Right kidney (tissue), 1 donor: ENCODE results near the gene NR6A1.

Experiments
- DNase-seq: peaks from one replicate; pipeline ENCODE4 v3.0.0-alpha.2; 2016

Gene NR6A1

GRCh38 chr9:124574534-124575375, 196.4 kb downstream of the NR6A1 start:
- DNase-seq, result no peak

DNA sequence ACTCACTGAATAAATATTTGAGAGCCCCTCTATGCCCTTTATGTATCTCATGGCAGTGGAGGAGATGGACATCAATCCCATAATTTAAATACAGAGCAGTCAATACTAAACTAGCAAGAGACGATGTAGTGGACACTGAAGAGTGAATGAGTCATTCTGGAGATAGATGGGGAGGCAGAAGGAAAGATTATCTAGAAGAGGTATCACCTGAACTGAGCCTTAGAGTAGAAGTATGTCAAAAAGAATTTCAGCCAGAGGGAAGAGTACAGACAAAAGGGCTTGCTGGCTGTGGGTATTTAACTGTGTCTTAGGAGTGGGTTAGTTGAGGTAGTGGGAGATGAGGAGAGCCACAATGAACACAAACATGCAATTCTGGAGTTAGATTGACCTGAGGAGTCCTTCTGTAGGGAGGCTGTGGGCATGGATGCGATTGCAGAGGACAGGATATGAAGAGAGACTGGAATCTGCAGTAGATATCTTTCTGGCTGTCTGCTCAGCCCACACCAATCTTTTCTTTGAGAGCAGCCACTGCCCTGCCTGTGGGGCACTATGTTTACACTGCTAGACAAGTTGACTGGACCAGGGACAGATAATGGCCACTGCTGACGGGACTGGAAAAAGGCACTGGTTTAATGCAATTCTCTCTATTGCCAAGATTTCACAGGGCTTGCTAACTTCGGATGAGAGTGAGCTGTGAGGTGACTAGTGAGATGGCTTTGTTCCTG, 200.0 kb downstream of the NR6A1 start:
- DNase-seq, result no peak

- DNase-seq, result no peak
Observed at GRCh38 chr9:124569942-124570341, 201.2 kb downstream of the NR6A1 start.

DNA sequence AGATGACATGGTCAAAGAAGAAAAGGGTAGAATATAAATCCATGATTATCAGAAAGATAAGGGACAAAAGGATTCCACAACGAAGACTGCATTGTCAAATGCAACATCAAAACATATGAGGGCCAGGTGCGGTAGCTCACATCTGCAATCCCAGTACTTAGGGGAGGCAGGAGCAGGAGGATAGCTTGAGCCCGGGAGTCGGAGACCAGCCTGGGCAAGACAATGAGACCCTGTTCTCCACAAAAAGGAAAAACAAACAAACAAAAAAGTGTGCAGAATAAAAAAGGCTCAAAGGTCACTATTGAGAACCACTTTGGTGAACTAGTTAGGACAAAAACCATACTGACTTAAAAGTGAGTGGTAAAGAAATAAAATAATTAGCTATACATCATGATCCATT, 203.7 kb downstream of the NR6A1 start:
- no peak for DNase-seq

- DNase-seq, result no peak
Observed at GRCh38 chr9:124562328-124562727, 208.8 kb downstream of the NR6A1 start.

GRCh38 chr9:124559871-124560270, 211.2 kb downstream of the NR6A1 start:
- no peak for DNase-seq

GRCh38 chr9:124558777-124559470, 212.2 kb downstream of the NR6A1 start:
- DNase-seq, result no peak

- no peak for DNase-seq
Observed at GRCh38 chr9:124557895-124558294, 213.2 kb downstream of the NR6A1 start.

- DNase-seq, result no peak
Observed at GRCh38 chr9:124555043-124555442, 216.1 kb downstream of the NR6A1 start.

- no peak for DNase-seq
Observed at GRCh38 chr9:124553738-124554137, 217.4 kb downstream of the NR6A1 start.

DNA sequence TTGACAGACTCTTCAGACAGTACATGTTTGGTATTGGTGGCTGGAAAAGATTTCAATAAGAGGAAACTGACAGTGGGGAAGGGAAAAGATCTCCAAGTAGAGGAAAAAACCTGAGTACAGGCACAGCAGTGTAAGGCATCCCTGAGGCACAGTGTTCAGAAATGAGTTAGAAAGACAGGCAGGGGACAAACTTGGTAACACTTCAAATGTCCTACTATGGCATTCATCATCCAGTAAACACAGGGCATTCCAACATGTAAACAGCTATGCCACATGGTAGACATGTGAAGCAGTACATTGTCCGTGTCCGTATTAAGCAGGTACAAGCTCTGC, 218.9 kb downstream of the NR6A1 start:
- no peak for DNase-seq

GRCh38 chr9:124551472-124552272, 219.4 kb downstream of the NR6A1 start:
- peak; percentile 31 for DNase-seq

GRCh38 chr9:124550072-124550471, 221.0 kb downstream of the NR6A1 start:
- DNase-seq, result no peak

- no peak for DNase-seq
Observed at GRCh38 chr9:124549016-124549415, 222.1 kb downstream of the NR6A1 start.

- DNase-seq, result no peak
Observed at GRCh38 chr9:124544535-124544934, 226.6 kb downstream of the NR6A1 start.

DNA sequence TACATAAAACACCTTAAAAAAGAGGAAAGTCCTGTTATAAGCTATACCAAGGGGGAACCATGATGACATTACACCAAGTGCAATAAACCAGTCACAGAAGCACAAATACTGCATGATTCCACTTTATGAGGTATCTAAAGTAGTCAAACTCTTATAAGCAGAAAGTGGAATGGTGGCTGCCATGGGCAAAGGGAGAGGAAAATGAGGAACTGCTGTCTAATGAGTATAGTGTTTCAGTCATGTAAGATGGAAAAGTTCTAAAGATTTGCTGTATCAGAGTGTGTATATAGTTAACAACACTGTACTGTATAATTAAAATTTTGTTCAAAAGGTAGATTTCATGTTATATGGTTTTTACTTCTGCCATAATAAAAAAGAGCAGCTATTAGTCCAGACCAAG, 229.3 kb downstream of the NR6A1 start:
- DNase-seq, result no peak

DNA sequence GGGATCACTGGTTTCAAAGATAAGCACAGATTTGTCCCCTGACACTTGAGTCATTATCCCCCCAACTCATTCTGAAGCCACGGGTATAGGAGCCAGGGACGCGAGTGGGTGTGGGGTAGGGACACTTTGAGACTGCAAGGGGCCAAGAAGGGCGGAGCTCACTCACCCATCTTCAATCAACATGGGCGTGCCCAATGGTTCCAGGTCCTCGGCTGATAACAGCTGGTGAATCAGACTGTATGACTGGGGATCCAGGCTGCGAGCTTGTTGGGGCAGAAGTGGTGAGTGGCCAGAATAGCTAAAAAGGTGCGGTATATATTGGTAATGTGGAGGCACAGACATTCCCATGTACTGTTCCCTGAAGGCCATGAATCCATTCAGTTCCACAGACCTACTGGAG, 233.2 kb downstream of the NR6A1 start:
- DNase-seq, result no peak

DNA sequence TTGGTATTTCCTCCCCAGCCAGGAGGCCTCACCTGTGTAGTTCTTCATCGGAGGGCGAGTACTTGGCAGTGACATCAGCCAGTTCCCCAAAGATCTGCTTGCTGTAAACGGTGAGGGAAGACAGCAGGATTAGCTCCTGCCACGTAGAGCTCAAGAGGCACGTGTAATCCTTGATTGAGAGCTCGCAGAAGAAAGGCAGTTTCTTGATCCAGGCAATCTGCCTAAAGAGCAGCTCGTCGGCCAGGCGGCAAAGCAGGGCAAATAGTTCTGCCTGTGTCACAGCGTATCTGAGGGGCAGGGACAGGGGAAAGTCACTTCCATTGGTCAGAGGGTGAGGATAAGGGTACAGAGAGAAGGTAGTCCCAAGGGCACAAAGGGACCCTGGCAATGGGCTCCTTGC, 235.3 kb downstream of the NR6A1 start:
- DNase-seq, result no peak

GRCh38 chr9:124532897-124533296, 238.2 kb downstream of the NR6A1 start:
- no peak for DNase-seq

- DNase-seq, result no peak
Observed at GRCh38 chr9:124531115-124531514, 240.0 kb downstream of the NR6A1 start.

DNA sequence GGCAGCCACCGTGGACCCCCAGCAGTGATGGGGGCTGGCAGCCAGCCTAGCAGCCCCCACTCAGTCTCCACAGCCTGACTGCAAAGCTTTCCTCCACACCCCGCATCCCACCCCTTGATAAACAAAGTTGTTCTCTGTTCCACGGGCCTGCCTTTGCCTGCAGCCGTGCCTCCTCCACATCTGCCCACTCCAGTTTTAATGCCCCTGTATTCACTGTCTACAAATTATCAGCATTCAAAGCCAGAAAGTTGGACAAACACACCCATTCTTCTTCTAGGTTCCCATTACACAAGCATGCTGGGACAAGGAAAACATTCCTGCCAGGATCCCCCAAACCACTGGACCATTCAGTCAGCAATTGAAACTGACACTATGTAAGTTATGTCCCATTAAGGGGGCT, 240.9 kb downstream of the NR6A1 start:
- DNase-seq, result no peak

DNA sequence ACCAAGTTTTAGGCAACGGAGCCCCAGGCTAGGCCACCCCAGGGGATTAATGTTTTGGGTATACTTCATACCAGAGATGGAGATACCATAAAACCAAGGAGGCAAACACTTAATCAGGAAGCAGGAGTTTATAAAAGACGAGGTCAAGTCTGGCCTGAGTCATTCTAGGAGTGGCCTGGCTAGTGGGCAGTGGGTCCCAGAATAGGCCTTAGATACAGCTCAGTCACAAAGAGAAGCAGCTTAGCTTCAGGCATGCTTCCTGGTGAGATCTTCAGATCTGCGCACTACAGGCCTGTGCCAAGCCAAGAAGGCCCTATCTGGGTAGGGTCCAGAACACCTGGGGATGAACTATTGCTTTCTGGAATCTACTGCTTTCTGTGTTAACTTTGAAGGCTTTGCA, 243.3 kb downstream of the NR6A1 start:
- DNase-seq, result no peak

DNA sequence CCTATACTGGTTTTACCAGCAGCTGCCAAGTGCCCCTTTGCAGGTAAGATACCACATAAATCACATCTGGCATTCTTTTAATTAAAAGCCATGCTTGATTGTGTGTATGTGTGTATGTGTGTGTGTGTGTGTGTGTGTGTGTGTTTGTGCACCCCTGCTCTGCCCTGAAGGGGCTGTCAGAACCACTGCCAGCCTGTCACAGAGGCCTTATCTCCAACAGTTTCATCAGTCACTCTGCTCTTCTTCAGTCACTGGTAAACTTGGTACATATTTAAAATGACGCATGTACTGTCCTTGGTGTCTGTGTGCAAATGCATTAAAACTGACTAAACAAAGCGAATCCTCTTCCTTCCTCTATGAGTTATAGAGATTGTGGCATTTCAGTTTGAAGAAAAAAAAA, 244.9 kb downstream of the NR6A1 start:
- DNase-seq, result no peak
